Parathyroid adenoma (tissue), 2 donors: ENCODE data around the gene NDUFS5.

Source experiments
- H2AFZ ChIP-seq: fragments of 300-600 bp; sonication (generic); one replicate; pipeline ENCODE4 v1.7.0; 2017; ENCODE audit warnings: antibody characterized with exemption, mild to moderate bottlenecking
- H3K27ac ChIP-seq: fragments of 300-600 bp; sonication (generic); one replicate; pipeline ENCODE4 v1.7.0; 2017
- H3K27me3 ChIP-seq: fragments of 300-600 bp; sonication (generic); one replicate; pipeline ENCODE4 v1.7.0; 2017; ENCODE audit warnings: low read length; ENCODE audit not compliant: control insufficient read depth, insufficient read depth
- H3K36me3 ChIP-seq: fragments of 300-600 bp; sonication (generic); one replicate; pipeline ENCODE4 v1.7.0; 2017; ENCODE audit warnings: low read length; ENCODE audit not compliant: control insufficient read depth, insufficient read depth
- H3K4me1 ChIP-seq: fragments of 300-600 bp; sonication (generic); one replicate; pipeline ENCODE4 v1.7.0; 2017; ENCODE audit warnings: control low read depth
- H3K4me2 ChIP-seq: fragments of 300-600 bp; sonication (generic); one replicate; pipeline ENCODE4 v1.7.0; 2017; ENCODE audit warnings: low read length
- H3K4me3 ChIP-seq: fragments of 300-600 bp; sonication (generic); one replicate; pipeline ENCODE4 v1.7.0; 2017; ENCODE audit warnings: low read depth, low read length
- H3K79me2 ChIP-seq: fragments of 300-600 bp; sonication (generic); one replicate; pipeline ENCODE4 v1.7.0; 2017; ENCODE audit warnings: control low read depth
- H3K9ac ChIP-seq: fragments of 300-600 bp; sonication (generic); one replicate; pipeline ENCODE4 v1.7.0; 2017; ENCODE audit warnings: mild to moderate bottlenecking
- H3K9me3 ChIP-seq: fragments of 300-600 bp; sonication (generic); one replicate; pipeline ENCODE4 v1.7.0; 2017; ENCODE audit warnings: low read length; ENCODE audit not compliant: control insufficient read depth
- CTCF ChIP-seq: fragments of 300-600 bp; sonication (generic); IDR thresholded peaks from one replicate; pipeline ENCODE4 v1.7.0; 2017; ENCODE audit warnings: antibody characterized with exemption, mild to moderate bottlenecking
- donor health status: primary hyperparathyroidism.

The NDUFS5 gene

GRCh38 chr1:39034114-39034654, 8.0 kb downstream of the NDUFS5 start:
- Histone ChIP-seq H3K4me3 (no peak overlapping the region), H3K27ac (no peak overlapping the region), H3K4me2 (no peak overlapping the region), H3K36me3 (no peaks in the 10 kb centered on the region), H3K27me3 (no peaks in the 10 kb centered on the region), H2AFZ (no peak overlapping the region), H3K4me1 (no peaks in the 10 kb centered on the region), H3K9me3 (no peaks in the 10 kb centered on the region), H3K79me2 (no peaks in the 10 kb centered on the region), H3K9ac (no peak overlapping the region)
- TF ChIP-seq CTCF = no peak

- H2AFZ ChIP-seq = no peak overlapping the region
Measured at GRCh38 chr1:39036678-39037077, 10.5 kb downstream of the NDUFS5 start.

GRCh38 chr1:39043513-39043912, 17.4 kb downstream of the NDUFS5 start:
- no peak overlapping the region for H3K9ac ChIP-seq
- no peak for TF ChIP-seq CTCF
- no peak overlapping the region for H2AFZ ChIP-seq
- no peak overlapping the region for H3K27ac ChIP-seq
- no peaks in the 10 kb centered on the region for H3K27me3 ChIP-seq
- no peaks in the 10 kb centered on the region for H3K4me1 ChIP-seq
- no peak overlapping the region for H3K4me2 ChIP-seq
- H3K36me3 ChIP-seq = no peaks in the 10 kb centered on the region
- H3K9me3 ChIP-seq = no peaks in the 10 kb centered on the region
- H3K79me2 ChIP-seq = no peaks in the 10 kb centered on the region
- no peak overlapping the region for H3K4me3 ChIP-seq

More at GRCh38 chr1:39036678-39037077, 10.5 kb downstream of the NDUFS5 start:
- H3K4me3 ChIP-seq = no peak overlapping the region
- H3K27ac ChIP-seq = no peak overlapping the region
- H3K4me2 ChIP-seq = no peak overlapping the region
- H3K9me3 ChIP-seq = no peaks in the 10 kb centered on the region
- H3K9ac ChIP-seq = no peak overlapping the region
- TF ChIP-seq CTCF = no peak
- H3K79me2 ChIP-seq = no peaks in the 10 kb centered on the region
- no peaks in the 10 kb centered on the region for H3K36me3 ChIP-seq
- H3K4me1 ChIP-seq = no peaks in the 10 kb centered on the region
- no peaks in the 10 kb centered on the region for H3K27me3 ChIP-seq

- no peak overlapping the region for H2AFZ ChIP-seq
- H3K9ac ChIP-seq = no peak overlapping the region
- no peaks in the 10 kb centered on the region for H3K36me3 ChIP-seq
- no peak overlapping the region for H3K4me3 ChIP-seq
- TF ChIP-seq CTCF = no peak
- H3K4me1 ChIP-seq = no peaks in the 10 kb centered on the region
- no peaks in the 10 kb centered on the region for H3K9me3 ChIP-seq
- H3K27ac ChIP-seq = no peak overlapping the region
- H3K4me2 ChIP-seq = no peak overlapping the region
- H3K27me3 ChIP-seq = no peaks in the 10 kb centered on the region
- H3K79me2 ChIP-seq = no peaks in the 10 kb centered on the region
Measured at GRCh38 chr1:39044762-39045161, 18.6 kb downstream of the NDUFS5 start.

GRCh38 chr1:39045231-39045630, 19.1 kb downstream of the NDUFS5 start:
- TF ChIP-seq CTCF = no peak
- no peak overlapping the region for H3K27ac ChIP-seq
- no peaks in the 10 kb centered on the region for H3K36me3 ChIP-seq
- H3K9ac ChIP-seq = no peak overlapping the region
- H3K4me3 ChIP-seq = no peak overlapping the region
- H3K79me2 ChIP-seq = no peaks in the 10 kb centered on the region
- H3K4me1 ChIP-seq = no peaks in the 10 kb centered on the region
- H3K27me3 ChIP-seq = no peaks in the 10 kb centered on the region
- no peaks in the 10 kb centered on the region for H3K9me3 ChIP-seq
- no peak overlapping the region for H2AFZ ChIP-seq
- no peak overlapping the region for H3K4me2 ChIP-seq
